ENCODE results near the gene MBP.

The MBP gene

GRCh38 chr18:77098538-77099174, 33.9 kb downstream of the MBP start:
- no peak for DNase-seq

GRCh38 chr18:77098029-77098428, 34.6 kb downstream of the MBP start:
- no peak for DNase-seq

GRCh38 chr18:77096936-77097886, 35.4 kb downstream of the MBP start:
- DNase-seq, result peak; percentile 15

GRCh38 chr18:77095391-77096371, 36.9 kb downstream of the MBP start:
- DNase-seq, result no peak

- DNase-seq, result no peak
Measured at GRCh38 chr18:77093586-77093985, 39.0 kb downstream of the MBP start.

GRCh38 chr18:77093067-77093430, 39.5 kb downstream of the MBP start:
- DNase-seq, result no peak

- DNase-seq, result no peak
Measured at GRCh38 chr18:77092104-77093066, 40.2 kb downstream of the MBP start.

GRCh38 chr18:77091366-77091765, 41.2 kb downstream of the MBP start:
- DNase-seq, result no peak

GRCh38 chr18:77090546-77091174, 41.9 kb downstream of the MBP start:
- DNase-seq, result no peak

- DNase-seq, result no peak
Measured at GRCh38 chr18:77089723-77090285, 42.8 kb downstream of the MBP start.

- no peak for DNase-seq
Measured at GRCh38 chr18:77088963-77089722, 43.4 kb downstream of the MBP start.

- no peak for DNase-seq
Measured at GRCh38 chr18:77087393-77088141, 45.0 kb downstream of the MBP start.

- no peak for DNase-seq
Measured at GRCh38 chr18:77086656-77087392, 45.8 kb downstream of the MBP start.

GRCh38 chr18:77086034-77086433, 46.5 kb downstream of the MBP start:
- DNase-seq, result no peak

- DNase-seq, result peak; percentile 7
Measured at GRCh38 chr18:77084688-77085035, 47.9 kb downstream of the MBP start.

GRCh38 chr18:77082316-77082955, 50.1 kb downstream of the MBP start:
- no peak for DNase-seq

- DNase-seq, result no peak
Measured at GRCh38 chr18:77081390-77081778, 51.2 kb downstream of the MBP start.

- DNase-seq, result no peak
Measured at GRCh38 chr18:77079954-77080682, 52.5 kb downstream of the MBP start.

Data from DMS79 treated with DMSO at 0.1 percent for 48 hours (cell line).